IMR-90 (cell line): ENCODE results near the gene CLOCK. TPM values are rescaled to one million over a fixed set of nuclear protein-coding genes. Genes with fewer than 3 reads are reported as not detected.

Experiments
- ATAC-seq: fragments of 200-7000 bp; cut with Tn5 transposase; 2 replicates; pipeline ENCODE4 v1.9.1; 2020; ENCODE audit warnings: low read depth, mild to moderate bottlenecking, moderate library complexity
- BruUV-seq: library from RNA; stranded (reverse); fragments of 400-500 nt; replicated peaks from 2 replicates; lab custom pipeline; 2021; lab: Mats Ljungman, UMichigan
- CTCF ChIA-PET: fragments of 300-600 bp; formaldehyde crosslinking; extraction: SDS; loops from one replicate; lab custom pipeline; 2021; ENCODE audit warnings: antibody characterized with exemption; lab: Yijun Ruan, JAX
- POLR2A ChIA-PET: fragments of 300-600 bp; sonication (Branson Sonifier 250); formaldehyde crosslinking; loops from one replicate; lab custom pipeline; 2022; ENCODE audit warnings: antibody characterized with exemption; ENCODE audit not compliant: unreplicated experiment; lab: Charles Lee
- DNase-seq: peaks from one replicate; pipeline ENCODE4 v3.0.0; 2013
- H2AFZ ChIP-seq: replicated peaks from 2 replicates; pipeline ENCODE3; 2013; ENCODE audit warnings: low read length, mild to moderate bottlenecking; ENCODE audit not compliant: poor library complexity
- H2AK5ac ChIP-seq: 2 replicates; pipeline ENCODE4 v1.6.1; 2013; ENCODE audit warnings: low read depth, low read length, inconsistent platforms
- H2AK9ac ChIP-seq: replicated peaks from 2 replicates; pipeline ENCODE3; 2013; ENCODE audit warnings: mild to moderate bottlenecking, low read depth, low read length, moderate library complexity; ENCODE audit not compliant: poor library complexity
- H2BK120ac ChIP-seq: 2 replicates; pipeline ENCODE4 v1.6.1; 2013; ENCODE audit warnings: low read depth, low read length, inconsistent platforms
- H2BK15ac ChIP-seq: 3 replicates; pipeline ENCODE4 v1.6.1; 2013; ENCODE audit warnings: low read depth, low read length, inconsistent platforms
- H2BK20ac ChIP-seq: 2 replicates; pipeline ENCODE4 v1.6.1; 2013; ENCODE audit warnings: low read depth, mild to moderate bottlenecking, inconsistent platforms, low read length, moderate library complexity
- H2BK5ac ChIP-seq: 2 replicates; pipeline ENCODE4 v1.6.1; 2013; ENCODE audit warnings: mild to moderate bottlenecking, low read depth, low read length, inconsistent platforms; ENCODE audit not compliant: poor library complexity, severe bottlenecking
- H3K14ac ChIP-seq: replicated peaks from 2 replicates; pipeline ENCODE4 v1.6.1; 2013; ENCODE audit warnings: low read depth, low read length, inconsistent platforms
- H3K18ac ChIP-seq: 2 replicates; pipeline ENCODE4 v1.6.1; 2013; ENCODE audit warnings: low read depth, low read length, control low read depth
- H3K23ac ChIP-seq: 2 replicates; pipeline ENCODE4 v1.6.1; 2013; ENCODE audit warnings: low read depth, low read length, inconsistent platforms
- H3K27ac ChIP-seq: 2 replicates; pipeline ENCODE4 v1.5.1; 2013; ENCODE audit warnings: mild to moderate bottlenecking, control low read depth, low read length; ENCODE audit not compliant: insufficient read depth
- H3K27me3 ChIP-seq: 2 replicates; pipeline ENCODE4 v1.6.1; 2013; ENCODE audit warnings: low read length; ENCODE audit not compliant: control insufficient read depth, insufficient read depth
- H3K36me3 ChIP-seq: 2 replicates; pipeline ENCODE4 v1.6.1; 2013; ENCODE audit warnings: low read length, mixed read lengths; ENCODE audit not compliant: control insufficient read depth, insufficient read depth
- H3K4ac ChIP-seq: 2 replicates; pipeline ENCODE4 v1.6.1; 2013; ENCODE audit warnings: low read depth, low read length, inconsistent platforms
- H3K4me1 ChIP-seq: 2 replicates; pipeline ENCODE4 v1.6.1; 2013; ENCODE audit warnings: low read length, mixed read lengths; ENCODE audit not compliant: control insufficient read depth, insufficient read depth
- H3K4me2 ChIP-seq: 2 replicates; pipeline ENCODE4 v1.6.1; 2013; ENCODE audit warnings: low read depth, mild to moderate bottlenecking, control low read depth, low read length, moderate library complexity
- H3K4me3 ChIP-seq: 2 replicates; pipeline ENCODE4 v1.5.1; 2013; ENCODE audit warnings: low read depth, mild to moderate bottlenecking, control low read depth, low read length, moderate library complexity; ENCODE audit not compliant: insufficient read depth
- H3K56ac ChIP-seq: 2 replicates; pipeline ENCODE4 v1.6.1; 2013; ENCODE audit warnings: low read length, inconsistent platforms; ENCODE audit not compliant: insufficient read depth; ENCODE audit errors: extremely low read depth
- H3K79me1 ChIP-seq, 2 experiments: 2 replicates each; pipeline ENCODE4 v1.6.1; 2013; ENCODE audit warnings: low read length in 2 of 2, inconsistent platforms in 1 of 2, low read depth in 1 of 2
- H3K9ac ChIP-seq: 2 replicates; pipeline ENCODE4 v1.6.1; 2013; ENCODE audit warnings: low read depth, low read length, control low read depth
- H3K9me1 ChIP-seq: 2 replicates; pipeline ENCODE4 v1.6.1; 2013; ENCODE audit warnings: low read length, inconsistent platforms; ENCODE audit not compliant: insufficient read depth
- H3K9me3 ChIP-seq: 2 replicates; pipeline ENCODE4 v1.6.1; 2013; ENCODE audit warnings: low read length; ENCODE audit not compliant: control insufficient read depth, insufficient read depth
- H4K20me1 ChIP-seq: 2 replicates; pipeline ENCODE4 v1.6.1; 2013; ENCODE audit warnings: low read length, inconsistent platforms; ENCODE audit not compliant: insufficient read depth
- H4K5ac ChIP-seq: 2 replicates; pipeline ENCODE4 v1.6.1; 2013; ENCODE audit warnings: mild to moderate bottlenecking, low read depth, low read length, control low read depth
- H4K8ac ChIP-seq, 2 experiments: 2 replicates each; pipeline ENCODE4 v1.6.1; 2013; ENCODE audit warnings: low read depth in 2 of 2, low read length in 2 of 2, control low read depth in 1 of 2, inconsistent platforms in 1 of 2
- H4K91ac ChIP-seq: 2 replicates; pipeline ENCODE4 v1.6.1; 2013; ENCODE audit warnings: low read depth, low read length, inconsistent platforms; ENCODE audit not compliant: insufficient read depth
- BHLHE40 ChIP-seq: fragments of 150-350 bp; IDR thresholded peaks from 2 replicates; pipeline ENCODE4 v1.6.1; 2016; ENCODE audit warnings: mild to moderate bottlenecking, low read depth, low read length
- CEBPB ChIP-seq: IDR thresholded peaks from 2 replicates; pipeline ENCODE4 v1.6.1; 2012; ENCODE audit warnings: low read depth, low read length, improper control_type of control experiment
- CHD1 ChIP-seq: IDR thresholded peaks from 2 replicates; pipeline ENCODE4 v1.6.1; 2012; ENCODE audit warnings: low read depth, low read length, improper control_type of control experiment
- FOS ChIP-seq: fragments of 150-350 bp; IDR thresholded peaks from 2 replicates; pipeline ENCODE4 v1.6.1; 2016; ENCODE audit warnings: low read depth, low read length
- MAFK ChIP-seq: IDR thresholded peaks from 2 replicates; pipeline ENCODE4 v1.6.1; 2012; ENCODE audit warnings: low read depth, low read length, improper control_type of control experiment
- MAZ ChIP-seq: IDR thresholded peaks from 2 replicates; pipeline ENCODE4 v1.6.1; 2012; ENCODE audit warnings: low read depth, mild to moderate bottlenecking, low read length, improper control_type of control experiment, moderate library complexity, borderline replicate concordance
- MXI1 ChIP-seq: IDR thresholded peaks from 2 replicates; pipeline ENCODE4 v1.6.1; 2012; ENCODE audit warnings: low read depth, mild to moderate bottlenecking, low read length, moderate library complexity, borderline replicate concordance
- NFE2L2 ChIP-seq: fragments of 150-350 bp; IDR thresholded peaks from 2 replicates; pipeline ENCODE4 v1.6.1; 2016; ENCODE audit warnings: low read depth, mild to moderate bottlenecking, low read length
- POLR2A ChIP-seq: IDR thresholded peaks from 2 replicates; pipeline ENCODE4 v1.6.1; 2012; ENCODE audit warnings: mild to moderate bottlenecking, low read depth, low read length
- RAD21 ChIP-seq: IDR thresholded peaks from 2 replicates; pipeline ENCODE4 v1.6.1; 2012; ENCODE audit warnings: low read length, improper control_type of control experiment
- RCOR1 ChIP-seq: IDR thresholded peaks from 2 replicates; pipeline ENCODE4 v1.6.1; 2012; ENCODE audit warnings: mild to moderate bottlenecking, low read length, improper control_type of control experiment; ENCODE audit not compliant: insufficient replicate concordance
- RFX5 ChIP-seq: IDR thresholded peaks from 2 replicates; pipeline ENCODE4 v1.8.0; 2012; ENCODE audit warnings: low read depth, mild to moderate bottlenecking, low read length, moderate library complexity
- SMC3 ChIP-seq: fragments of 150-350 bp; IDR thresholded peaks from 2 replicates; pipeline ENCODE4 v1.6.1; 2016; ENCODE audit warnings: low read depth, mild to moderate bottlenecking, antibody characterized with exemption, low read length, moderate library complexity
- WGBS, 2 experiments: methylation state at CpG; one replicate each; pipeline versions ENCODE4 v1.1.5 to v1.1.7; 2013; ENCODE audit warnings: missing lambda C conversion rate in 2 of 2; ENCODE audit not compliant: insufficient read length in 1 of 2; ENCODE audit errors: extremely low coverage in 2 of 2; 5-methylcytosine and 5-hydroxymethylcytosine counted together
- dilution Hi-C: fragments of 300-500 bp; cut with HindIII; formaldehyde crosslinking; loops from one replicate; pipeline ENCODE4 v1.14.3; 2018; ENCODE audit warnings: low sequenced_read_pairs; ENCODE audit not compliant: unreplicated experiment
- in situ Hi-C: fragments of 300-500 bp; cut with MboI; formaldehyde crosslinking; loops from 3 replicates; pipeline ENCODE4 v1.14.3; 2019; ENCODE audit warnings: low sequenced_read_pairs, inconsistent platforms, mixed read lengths
- intact Hi-C: fragments of 100-400 bp; cut with micrococcal nuclease; formaldehyde crosslinking; loops from 2 replicates; pipeline ENCODE4 v1.10.0; 2022
- polyA plus RNA-seq, 3 experiments: library from polyadenylated mRNA; depleted of rRNA; stranded (reverse); fragments of >200 nt; gene quantifications; 2 replicates each; pipeline ENCODE4 v1.2.3, GENCODE V29; 2012; ENCODE audit warnings: low replicate concordance in 1 of 3
- total RNA-seq: library from RNA; depleted of rRNA; stranded (reverse); fragments of >200 nt; gene quantifications from 2 replicates; pipeline ENCODE4 v1.2.3, GENCODE V29; 2012
- TF ChIP-seq, protein P1 (sequence below): fragments of 150-350 bp; IDR thresholded peaks from 2 replicates; pipeline ENCODE4 v1.6.1; 2017; ENCODE audit warnings: mild to moderate bottlenecking, antibody characterized with exemption, low read length, low read depth
- TF ChIP-seq, protein P2 (sequence below): fragments of 150-350 bp; IDR thresholded peaks from 2 replicates; pipeline ENCODE4 v1.6.1; 2016; ENCODE audit warnings: low read depth, mild to moderate bottlenecking, low read length, moderate library complexity, borderline replicate concordance
- TF ChIP-seq, protein P3 (sequence below): conservative IDR thresholded peaks from 2 replicates; pipeline ENCODE4 v1.5.1; 2012; ENCODE audit warnings: mild to moderate bottlenecking, low read depth, low read length, improper control_type of control experiment

Gene CLOCK
- total and polyA plus RNA-seq, 2 of the 4 experiments (the other 2 are of a cell fraction) = 7.3 to 53.4 TPM

DNA sequence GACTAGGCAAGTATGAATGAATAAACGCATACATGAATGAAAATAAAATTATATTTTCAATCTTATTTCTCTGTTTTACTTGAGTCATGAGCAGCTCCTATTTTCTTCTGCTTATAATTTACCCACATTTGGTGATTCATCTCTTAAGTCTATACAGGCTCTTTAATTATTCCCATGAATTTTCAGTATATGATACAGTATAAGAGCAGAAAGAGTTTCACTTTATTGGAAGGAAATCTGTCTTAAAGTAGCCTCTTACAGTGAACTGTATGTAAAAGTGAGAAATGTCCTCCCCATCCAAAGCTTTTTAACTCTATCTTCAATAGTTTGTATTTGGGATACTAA lies 100.2 kb downstream of the CLOCK start:
- peak; percentile 18; the same call in 1 of the 2 replicates for ATAC-seq
- in situ Hi-C loops = loop anchor here (5.0 kb wide), 1 partner anchor 101 kb away; the partner anchor contains the start of gene CLOCK

More for the DNA sequence above, 100.2 kb downstream of the CLOCK start:
- Histone ChIP-seq H4K20me1 (no peaks in the 10 kb centered on the region), H3K18ac (no peak overlapping the region), H2AK9ac (no peak overlapping the region), H3K27ac (no peak overlapping the region), H4K8ac (no peak overlapping the region), H3K4ac (no peak overlapping the region), H3K4me2 (no peak overlapping the region), H3K9me1 (peaks cover 2% of the 10 kb centered on the region; the same call in 1 of the 2 replicates), H2BK5ac (peak overlapping the region; percentile 63), H3K14ac (no peak overlapping the region), H2BK15ac (no peak overlapping the region), H3K36me3 (peaks cover 13% of the 10 kb centered on the region), H2AK5ac (no peak overlapping the region), H3K23ac (no peak overlapping the region), H2AFZ (no peak overlapping the region), H2BK120ac (no peak overlapping the region), H3K79me1 (peaks cover 3 to 6% of the 10 kb centered on the region in 2 experiments; a peak in 2 of 4 replicates), H2BK20ac (no peak overlapping the region), H3K9ac (no peak overlapping the region), H3K27me3 (no peaks in the 10 kb centered on the region), H3K4me1 (peaks cover 9% of the 10 kb centered on the region), H4K91ac (no peak overlapping the region), H3K4me3 (no peak overlapping the region), H3K56ac (no peak overlapping the region), H3K9me3 (no peaks in the 10 kb centered on the region), H4K5ac (no peak overlapping the region)
- dilution Hi-C loops = no loop called here
- intact Hi-C loops = loop anchor here (5.0 to 10.0 kb wide), 2 partner anchors 288 to 421 kb away; no protein-coding TSS in a partner anchor
- no TSS peak for BruUV-seq
- POLR2A ChIA-PET = no interaction called here
- DNase-seq = peak; percentile 47
- no CpG with 5 or more reads among the region's 1 CpG for WGBS, 2 experiments
- CTCF ChIA-PET = interaction anchor here (0.7 to 1.5 kb wide), 4 partner anchors 10 to 476 kb away, joined by 3 to 4 read pairs (median 4); no protein-coding TSS in a partner anchor
- TF ChIP-seq MXI1 = no peak
- TF ChIP-seq MAZ = no peak
- TF ChIP-seq SMC3 = no peak
- TF ChIP-seq, protein P1, sequence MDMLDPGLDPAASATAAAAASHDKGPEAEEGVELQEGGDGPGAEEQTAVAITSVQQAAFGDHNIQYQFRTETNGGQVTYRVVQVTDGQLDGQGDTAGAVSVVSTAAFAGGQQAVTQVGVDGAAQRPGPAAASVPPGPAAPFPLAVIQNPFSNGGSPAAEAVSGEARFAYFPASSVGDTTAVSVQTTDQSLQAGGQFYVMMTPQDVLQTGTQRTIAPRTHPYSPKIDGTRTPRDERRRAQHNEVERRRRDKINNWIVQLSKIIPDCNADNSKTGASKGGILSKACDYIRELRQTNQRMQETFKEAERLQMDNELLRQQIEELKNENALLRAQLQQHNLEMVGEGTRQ = no peak
- TF ChIP-seq RAD21 = no peak
- no peak for TF ChIP-seq CEBPB
- no peak for TF ChIP-seq BHLHE40
- no peak for TF ChIP-seq FOS
- no peak for TF ChIP-seq RCOR1
- no peak for TF ChIP-seq CHD1
- TF ChIP-seq NFE2L2 = no peak
- TF ChIP-seq, protein P2, sequence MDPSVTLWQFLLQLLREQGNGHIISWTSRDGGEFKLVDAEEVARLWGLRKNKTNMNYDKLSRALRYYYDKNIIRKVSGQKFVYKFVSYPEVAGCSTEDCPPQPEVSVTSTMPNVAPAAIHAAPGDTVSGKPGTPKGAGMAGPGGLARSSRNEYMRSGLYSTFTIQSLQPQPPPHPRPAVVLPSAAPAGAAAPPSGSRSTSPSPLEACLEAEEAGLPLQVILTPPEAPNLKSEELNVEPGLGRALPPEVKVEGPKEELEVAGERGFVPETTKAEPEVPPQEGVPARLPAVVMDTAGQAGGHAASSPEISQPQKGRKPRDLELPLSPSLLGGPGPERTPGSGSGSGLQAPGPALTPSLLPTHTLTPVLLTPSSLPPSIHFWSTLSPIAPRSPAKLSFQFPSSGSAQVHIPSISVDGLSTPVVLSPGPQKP = no peak
- TF ChIP-seq RFX5 = no peak
- no peak for TF ChIP-seq POLR2A
- TF ChIP-seq MAFK = no peak
- TF ChIP-seq, protein P3, sequence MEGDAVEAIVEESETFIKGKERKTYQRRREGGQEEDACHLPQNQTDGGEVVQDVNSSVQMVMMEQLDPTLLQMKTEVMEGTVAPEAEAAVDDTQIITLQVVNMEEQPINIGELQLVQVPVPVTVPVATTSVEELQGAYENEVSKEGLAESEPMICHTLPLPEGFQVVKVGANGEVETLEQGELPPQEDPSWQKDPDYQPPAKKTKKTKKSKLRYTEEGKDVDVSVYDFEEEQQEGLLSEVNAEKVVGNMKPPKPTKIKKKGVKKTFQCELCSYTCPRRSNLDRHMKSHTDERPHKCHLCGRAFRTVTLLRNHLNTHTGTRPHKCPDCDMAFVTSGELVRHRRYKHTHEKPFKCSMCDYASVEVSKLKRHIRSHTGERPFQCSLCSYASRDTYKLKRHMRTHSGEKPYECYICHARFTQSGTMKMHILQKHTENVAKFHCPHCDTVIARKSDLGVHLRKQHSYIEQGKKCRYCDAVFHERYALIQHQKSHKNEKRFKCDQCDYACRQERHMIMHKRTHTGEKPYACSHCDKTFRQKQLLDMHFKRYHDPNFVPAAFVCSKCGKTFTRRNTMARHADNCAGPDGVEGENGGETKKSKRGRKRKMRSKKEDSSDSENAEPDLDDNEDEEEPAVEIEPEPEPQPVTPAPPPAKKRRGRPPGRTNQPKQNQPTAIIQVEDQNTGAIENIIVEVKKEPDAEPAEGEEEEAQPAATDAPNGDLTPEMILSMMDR = no peak
